22Rv1 (cell line): Measurements from ENCODE around the gene PRDM2.
"Not testable (repeated sequence)": the region's sequence is repeated elsewhere in the genome, so short reads cannot be mapped to it uniquely, and the experiment has no call there.

Experiments used
- ZFX ChIP-seq: fragments of 450-650 bp; IDR thresholded peaks from 2 replicates; pipeline ENCODE4 v1.6.1; 2017; ENCODE audit warnings: antibody characterized with exemption, borderline replicate concordance
- TF ChIP-seq, protein P1 (sequence below): fragments of 450-650 bp; IDR thresholded peaks from 2 replicates; pipeline ENCODE4 v1.5.1; 2017; ENCODE audit warnings: mild to moderate bottlenecking

DNA sequence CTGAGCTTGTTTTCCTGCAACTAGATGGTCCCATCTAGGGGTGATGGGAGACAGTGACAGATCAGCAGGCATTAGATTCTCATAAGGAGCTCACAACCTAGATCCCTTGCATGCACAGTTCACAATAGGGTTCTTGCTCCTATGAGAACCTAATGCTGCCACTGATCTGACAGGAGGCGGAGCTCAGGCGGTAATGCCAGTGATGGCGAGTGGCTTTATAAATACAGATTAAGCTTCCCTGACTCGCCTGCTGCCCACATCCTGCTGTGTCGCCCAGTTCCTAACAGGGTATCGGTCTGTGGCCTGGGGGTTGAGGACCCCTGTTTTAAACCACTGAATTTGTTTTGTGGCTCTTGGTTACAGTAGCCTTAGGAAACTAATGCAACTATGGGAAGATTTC, 6.9 kb upstream of the PRDM2 start:
- TF ChIP-seq, protein P1, sequence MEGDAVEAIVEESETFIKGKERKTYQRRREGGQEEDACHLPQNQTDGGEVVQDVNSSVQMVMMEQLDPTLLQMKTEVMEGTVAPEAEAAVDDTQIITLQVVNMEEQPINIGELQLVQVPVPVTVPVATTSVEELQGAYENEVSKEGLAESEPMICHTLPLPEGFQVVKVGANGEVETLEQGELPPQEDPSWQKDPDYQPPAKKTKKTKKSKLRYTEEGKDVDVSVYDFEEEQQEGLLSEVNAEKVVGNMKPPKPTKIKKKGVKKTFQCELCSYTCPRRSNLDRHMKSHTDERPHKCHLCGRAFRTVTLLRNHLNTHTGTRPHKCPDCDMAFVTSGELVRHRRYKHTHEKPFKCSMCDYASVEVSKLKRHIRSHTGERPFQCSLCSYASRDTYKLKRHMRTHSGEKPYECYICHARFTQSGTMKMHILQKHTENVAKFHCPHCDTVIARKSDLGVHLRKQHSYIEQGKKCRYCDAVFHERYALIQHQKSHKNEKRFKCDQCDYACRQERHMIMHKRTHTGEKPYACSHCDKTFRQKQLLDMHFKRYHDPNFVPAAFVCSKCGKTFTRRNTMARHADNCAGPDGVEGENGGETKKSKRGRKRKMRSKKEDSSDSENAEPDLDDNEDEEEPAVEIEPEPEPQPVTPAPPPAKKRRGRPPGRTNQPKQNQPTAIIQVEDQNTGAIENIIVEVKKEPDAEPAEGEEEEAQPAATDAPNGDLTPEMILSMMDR, result not testable (repeated sequence)
- not testable (repeated sequence) for TF ChIP-seq ZFX
